ENCODE data around the gene SYNE1. TPM values are rescaled to one million over a fixed set of nuclear protein-coding genes. Genes with fewer than 3 reads are reported as not detected.

SYNE1 gene
- total and polyA plus RNA-seq, 2 of the 8 experiments (the other 6 are each of a cell fraction or from before 2014, with no cell fraction given) = 2.8 to 5.5 TPM

DNA sequence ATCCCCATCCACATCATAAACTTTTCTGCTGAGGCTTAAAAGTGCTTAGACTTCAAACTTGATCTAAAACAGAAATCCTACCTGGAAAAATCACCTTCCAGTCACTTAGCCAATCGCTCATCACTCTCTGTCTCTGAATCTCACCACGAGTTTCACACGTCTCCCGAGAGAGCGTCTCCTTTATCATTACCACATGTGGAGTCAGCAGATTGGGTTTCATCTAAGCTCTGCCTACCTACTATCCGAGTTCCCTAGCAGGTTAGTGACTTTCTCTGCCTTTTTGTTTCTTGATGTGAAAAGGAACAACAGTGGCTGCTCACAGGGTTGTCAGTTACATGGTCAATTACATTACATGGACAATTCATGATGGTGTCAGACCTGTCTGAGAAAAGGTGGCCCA, 543.5 kb downstream of the SYNE1 start:
- no peak overlapping the region for H2BK5ac ChIP-seq (ENCODE audit: low read depth, low read length)
- no peak overlapping the region for H2BK120ac ChIP-seq (replicated peaks; ENCODE audit: low read depth, low read length)
- H3K4me1 ChIP-seq (replicated peaks in 1 of 4; ENCODE audit: control insufficient read depth in 3 of 4, insufficient read depth in 4 of 4, low read length in 3 of 4) = peaks cover 0 to 4% (median 0%) of the 10 kb centered on the region in 4 experiments; a peak in 1 of 7 replicates
- no peak overlapping the region for H2BK12ac ChIP-seq (ENCODE audit: low read depth, low read length)
- no peaks in the 10 kb centered on the region for H3K23me2 ChIP-seq (ENCODE audit: low read depth, low read length)
- H4K91ac ChIP-seq (replicated peaks; ENCODE audit: insufficient read length, low read length) = no peak overlapping the region
- no peak overlapping the region for H2BK20ac ChIP-seq (ENCODE audit: low read length)
- H3K9me3 ChIP-seq (ENCODE audit: insufficient read depth in 2 of 2, low read depth in 1 of 2, low read length in 1 of 2) = no peaks in the 10 kb centered on the region
- H3K18ac ChIP-seq (ENCODE audit: extremely low read depth, low read length) = no peak overlapping the region
- ChIA-PET POLR2A (ENCODE audit: partially characterized antibody) (no interaction called here), CTCF (ENCODE audit: partially characterized antibody) (interaction anchor here (1.5 kb wide), 1 partner anchor 15 kb away, joined by 3 read pairs; no protein-coding TSS in a partner anchor)
- 94% methylated on average over 6 of the region's 6 CpGs; no CpG with 5 or more reads in 1 of the 2 experiments for WGBS, 2 experiments (ENCODE audit: extremely low coverage in 1 of 2, insufficient coverage in 1 of 2, insufficient read length in 1 of 2, insufficient replicate concordance in 2 of 2, low coverage in 1 of 2, low lambda C conversion rate in 2 of 2, missing lambda C conversion rate in 1 of 2)
- no peak overlapping the region for H3K56ac ChIP-seq (replicated peaks; ENCODE audit: insufficient read length, low read depth, low read length)
- no peak overlapping the region for H3K27ac ChIP-seq (ENCODE audit: low read depth, low read length)
- H4K8ac ChIP-seq (ENCODE audit: extremely low read depth, insufficient read depth, low read length) = no peak overlapping the region
- no peak overlapping the region for H3K9ac ChIP-seq (replicated peaks in 1 of 4; ENCODE audit: extremely low read depth in 1 of 4, low read depth in 3 of 4, low read length in 3 of 4)
- no peaks in the 10 kb centered on the region for H3K36me3 ChIP-seq (ENCODE audit: control insufficient read depth in 2 of 4, insufficient read depth in 4 of 4, low read length in 3 of 4)
- no peak overlapping the region for H2AK5ac ChIP-seq (ENCODE audit: low read depth, low read length)
- no peaks in the 10 kb centered on the region for H4K20me1 ChIP-seq (replicated peaks in 1 of 2; ENCODE audit: control insufficient read depth in 1 of 2, insufficient read depth in 2 of 2, low read length in 2 of 2)
- DNase-seq (ENCODE audit: low read depth in 1 of 2, low spot score in 2 of 2) (no peak), FAIRE-seq (no peak)
- no peak overlapping the region for H3K23ac ChIP-seq (ENCODE audit: insufficient read length)
- TF ChIP-seq POLR2A (IDR thresholded peaks at IDR 0.05; ENCODE audit: control extremely low read depth in 1 of 2, low read depth in 2 of 2, low read length in 2 of 2) (no peak), CBX5 (IDR thresholded peaks at IDR 0.05; ENCODE audit: low read depth, low read length) (no peak), JUN (IDR thresholded peaks at IDR 0.05; ENCODE audit: low read depth, low read length) (no peak), SAP30 (IDR thresholded peaks at IDR 0.05; ENCODE audit: insufficient read depth, insufficient replicate concordance, low read length) (no peak)
- H3K14ac ChIP-seq (ENCODE audit: insufficient read length) = no peak overlapping the region
- H2AFZ ChIP-seq (ENCODE audit: low read length) = no peak overlapping the region
- no peak overlapping the region for H2BK15ac ChIP-seq (ENCODE audit: low read length)
- no peak overlapping the region for H4K5ac ChIP-seq (ENCODE audit: insufficient read length, low read depth, low read length)
- no peak overlapping the region for H3K4me3 ChIP-seq (ENCODE audit: extremely low read depth in 1 of 4, insufficient read depth in 2 of 4, low read depth in 3 of 4, low read length in 4 of 4)
- no peak overlapping the region for H3K4me2 ChIP-seq (ENCODE audit: insufficient read depth in 1 of 2, low read depth in 2 of 2, low read length in 2 of 2)
- H3K27me3 ChIP-seq (replicated peaks in 1 of 4; ENCODE audit: control insufficient read depth in 3 of 4, extremely low read depth in 1 of 4, insufficient read depth in 3 of 4, low read length in 3 of 4) = no peaks in the 10 kb centered on the region
- no peaks in the 10 kb centered on the region for H3K79me2 ChIP-seq (ENCODE audit: control insufficient read depth in 1 of 2, insufficient read depth in 2 of 2, low read length in 2 of 2)
- H3K79me1 ChIP-seq (ENCODE audit: low read depth, low read length) = no peaks in the 10 kb centered on the region
- no peak overlapping the region for H3K4ac ChIP-seq (replicated peaks; ENCODE audit: insufficient read length, low read depth, low read length)

Measured in H1 (cell line).